Tibial artery (tissue), 4 donors: ENCODE measurements around the gene FGF11.
"Not testable (repeated sequence)": the region's sequence is repeated elsewhere in the genome, so short reads cannot be mapped to it uniquely, and the experiment has no call there.

Experiments
- DNase-seq, 2 donors: peaks; one replicate each; pipeline ENCODE4 v3.0.0-alpha.2; 2019
- H3K27ac ChIP-seq, 2 donors: fragments of 200-600 bp; sonication (generic) in 1 of 2; 1 replicate in 1 of 2; 2 replicates in 1 of 2; pipeline ENCODE4 v1.5.1; 2018 to 2019; ENCODE audit warnings: mild to moderate bottlenecking in 1 of 2
- H3K27me3 ChIP-seq, 2 donors: fragments of 200-600 bp; sonication (generic) in 1 of 2; one replicate each; pipeline versions ENCODE4 v1.5.1 to v1.6.0; 2016 to 2019
- H3K36me3 ChIP-seq, 3 donors: fragments of 200-600 bp; sonication (generic) in 2 of 3; one replicate each; pipeline ENCODE4 v1.5.1; 2016 to 2019; ENCODE audit warnings: mild to moderate bottlenecking in 2 of 3
- H3K4me1 ChIP-seq, 4 donors: fragments of 200-600 bp; sonication (generic) in 2 of 4; 1 replicate in 3 of 4; 2 replicates in 1 of 4; pipeline ENCODE4 v1.5.1; 2016 to 2019
- H3K4me3 ChIP-seq, 2 donors: fragments of 200-600 bp; sonication (generic) in 1 of 2; 1 replicate in 1 of 2; 2 replicates in 1 of 2; pipeline ENCODE4 v1.5.1; 2018 to 2019; ENCODE audit warnings: mild to moderate bottlenecking in 2 of 2
- H3K9me3 ChIP-seq, 3 donors: fragments of 200-600 bp; sonication (generic) in 1 of 3; one replicate each; pipeline ENCODE4 v1.5.1; 2016 to 2019
- CTCF ChIP-seq, 2 experiments: fragments of 200-600 bp in 1 of 2; fragments of 450-650 bp in 1 of 2; IDR thresholded peaks; one replicate each; pipeline ENCODE4 v1.5.1; 2017 to 2019; ENCODE audit warnings: antibody characterized with exemption in 2 of 2, mild to moderate bottlenecking in 1 of 2, moderate library complexity in 1 of 2
- intact Hi-C: fragments of 100-400 bp; cut with DNase I; formaldehyde crosslinking; loops from one replicate; pipeline ENCODE4 v1.15.0; 2023; ENCODE audit warnings: low total_unique reads

FGF11 gene

GRCh38 chr17:7466318-7466638, 27.0 kb downstream of the FGF11 start:
- Histone ChIP-seq H3K36me3 (peaks cover 31 to 56% (median 44%) of the 10 kb centered on the region in 3 donors), H3K27me3 (no peaks in the 10 kb centered on the region), H3K4me3 (no peak overlapping the region), H3K27ac (peak overlapping the region in 1 of 2 donors; percentile 10), H3K4me1 (peaks cover 7 to 54% (median 24%) of the 10 kb centered on the region in 4 donors), H3K9me3 (no peaks in the 10 kb centered on the region)
- no peak for TF ChIP-seq CTCF (IDR thresholded peaks at IDR 0.05)
- intact Hi-C loops, result no loop called here
- no peak for DNase-seq

- no peaks in the 10 kb centered on the region for H3K27me3 ChIP-seq
- no peaks in the 10 kb centered on the region for H3K9me3 ChIP-seq
- peak overlapping the region; percentile 10 to 38 for H3K27ac ChIP-seq
- peaks cover 31 to 53% (median 42%) of the 10 kb centered on the region in 3 donors for H3K36me3 ChIP-seq
- intact Hi-C loops, result no loop called here
- TF ChIP-seq CTCF (IDR thresholded peaks at IDR 0.05), result no peak
- H3K4me3 ChIP-seq, result no peak overlapping the region
- peak; percentile 62 to 79 for DNase-seq
- peaks cover 7 to 59% (median 27%) of the 10 kb centered on the region in 4 donors for H3K4me1 ChIP-seq
These were observed 27.5 kb downstream of the FGF11 start for GRCh38 chr17:7466639-7467341.

- H3K9me3 ChIP-seq, result no peaks in the 10 kb centered on the region
- H3K27ac ChIP-seq, result peak overlapping the region in 1 of 2 donors; percentile 38
- TF ChIP-seq CTCF (IDR thresholded peaks at IDR 0.05), result no peak
- peaks cover 7 to 63% (median 28%) of the 10 kb centered on the region in 4 donors for H3K4me1 ChIP-seq
- H3K27me3 ChIP-seq, result no peaks in the 10 kb centered on the region
- no peak overlapping the region for H3K4me3 ChIP-seq
- peaks cover 26 to 46% (median 36%) of the 10 kb centered on the region in 3 donors for H3K36me3 ChIP-seq
- intact Hi-C loops, result no loop called here
- no peak for DNase-seq
These were observed 28.2 kb downstream of the FGF11 start for GRCh38 chr17:7467498-7467897.

DNA sequence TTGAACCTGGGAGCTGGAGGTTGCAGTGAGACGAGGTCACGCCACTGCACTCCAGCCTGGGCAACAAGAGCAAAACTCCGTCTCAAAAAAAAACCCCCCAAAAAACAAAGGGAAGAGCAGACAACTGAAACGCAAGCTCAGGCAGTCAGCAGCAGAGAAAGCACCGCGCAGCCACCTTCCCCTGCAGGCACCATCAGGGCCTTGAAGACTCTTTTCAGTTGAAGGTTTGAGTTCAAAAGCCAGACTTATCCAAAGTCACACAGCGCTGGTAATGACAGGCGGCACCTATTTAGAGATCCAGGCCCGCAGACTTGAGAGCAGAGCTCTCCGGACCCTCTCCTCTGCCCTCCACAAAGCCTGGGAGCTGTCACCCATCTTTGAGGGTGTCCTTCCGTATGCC, 29.0 kb downstream of the FGF11 start:
- H3K36me3 ChIP-seq, result peaks cover 19 to 38% (median 28%) of the 10 kb centered on the region in 3 donors
- no peak overlapping the region for H3K4me3 ChIP-seq
- no peaks in the 10 kb centered on the region for H3K27me3 ChIP-seq
- no peak for DNase-seq
- H3K27ac ChIP-seq, result no peak overlapping the region
- peaks cover 7 to 63% (median 29%) of the 10 kb centered on the region in 4 donors for H3K4me1 ChIP-seq
- intact Hi-C loops, result no loop called here
- H3K9me3 ChIP-seq, result no peaks in the 10 kb centered on the region
- TF ChIP-seq CTCF (IDR thresholded peaks at IDR 0.05), result no peak

DNA sequence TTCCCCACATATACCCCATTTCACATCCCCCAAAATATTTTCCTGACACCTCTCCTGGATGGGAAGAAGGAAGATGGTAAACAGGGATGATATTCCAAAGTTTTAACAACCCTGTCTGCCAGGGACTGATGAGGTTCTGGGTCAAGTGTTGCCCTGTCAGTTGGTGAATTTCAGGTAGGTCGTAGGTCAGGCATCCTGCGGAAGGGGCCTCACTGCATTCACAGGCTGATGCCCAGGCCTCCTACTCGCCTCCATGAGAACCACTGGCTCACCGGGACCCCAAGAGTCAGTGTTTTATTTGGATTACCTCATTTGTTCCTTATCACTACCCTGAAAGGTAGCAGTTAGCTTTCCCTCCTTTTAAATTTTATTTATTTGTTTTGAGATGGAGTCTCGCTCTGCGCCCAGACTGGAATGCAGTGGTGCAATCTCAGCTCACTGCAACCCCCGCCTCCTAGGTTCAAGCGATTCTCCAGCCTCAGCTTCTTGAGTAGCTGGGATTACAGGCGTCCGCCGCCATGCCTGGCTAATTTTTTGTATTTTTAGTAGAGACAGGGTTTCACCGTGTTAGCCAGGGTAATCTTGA, 29.6 kb downstream of the FGF11 start:
- DNase-seq, result no peak
- H3K9me3 ChIP-seq, result no peaks in the 10 kb centered on the region
- peaks cover 17 to 32% (median 22%) of the 10 kb centered on the region in 3 donors for H3K36me3 ChIP-seq
- H3K27me3 ChIP-seq, result no peaks in the 10 kb centered on the region
- peaks cover 7 to 69% (median 31%) of the 10 kb centered on the region in 4 donors for H3K4me1 ChIP-seq
- no peak overlapping the region for H3K27ac ChIP-seq
- TF ChIP-seq CTCF (IDR thresholded peaks at IDR 0.05), result no peak
- intact Hi-C loops, result no loop called here
- H3K4me3 ChIP-seq, result no peak overlapping the region

- H3K9me3 ChIP-seq, intact Hi-C loops, H3K4me3 ChIP-seq, H3K27ac ChIP-seq, H3K27me3 ChIP-seq, DNase-seq: not testable (repeated sequence)
- Histone ChIP-seq H3K36me3 (peaks cover 12 to 24% (median 15%) of the 10 kb centered on the region in 3 donors), H3K4me1 (peaks cover 7 to 78% (median 36%) of the 10 kb centered on the region in 4 donors)
These were observed 30.5 kb downstream of the FGF11 start for GRCh38 chr17:7469843-7470242.

GRCh38 chr17:7470457-7470973, 31.2 kb downstream of the FGF11 start:
- H3K4me3 ChIP-seq, H3K27ac ChIP-seq, DNase-seq, H3K27me3 ChIP-seq, intact Hi-C loops, H3K9me3 ChIP-seq: not testable (repeated sequence)
- Histone ChIP-seq H3K4me1 (peaks cover 7 to 84% (median 40%) of the 10 kb centered on the region in 4 donors), H3K36me3 (peaks cover 7 to 18% (median 13%) of the 10 kb centered on the region in 3 donors)
